Nucleus accumbens (tissue), 56 donors: Measurements from ENCODE around the gene PPP2R2B.
"Not testable (repeated sequence)": the region's sequence is repeated elsewhere in the genome, so short reads cannot be mapped to it uniquely, and the experiment has no call there.

Source experiments
- DNase-seq, 56 donors: peaks; one replicate each; lab custom pipeline; 2025; lab: John Stamatoyannopoulos, UW

Gene PPP2R2B

DNA sequence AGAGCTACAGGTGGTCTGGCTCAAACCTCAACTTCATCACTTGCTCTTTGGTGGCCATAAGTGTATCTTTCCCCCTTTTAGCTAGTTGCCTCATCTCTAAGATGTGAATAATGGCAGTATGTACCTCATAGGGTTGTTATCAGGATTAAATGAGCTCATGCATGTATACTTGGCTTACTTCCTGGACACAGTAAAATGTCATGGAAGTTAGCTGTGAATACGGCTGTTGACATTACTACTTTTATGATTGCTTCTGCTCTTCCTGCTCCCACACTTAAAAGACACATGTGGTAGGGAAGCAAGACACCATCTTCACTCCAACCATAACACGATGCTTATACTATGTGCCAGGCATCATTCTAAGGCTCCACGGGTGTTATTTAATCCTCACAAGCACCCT lies 248.1 kb downstream of the PPP2R2B start:
- DNase-seq = no peak

- DNase-seq = no peak
These were observed 249.6 kb downstream of the PPP2R2B start for GRCh38 chr5:146628950-146629349.

- no peak for DNase-seq
These were observed 251.6 kb downstream of the PPP2R2B start for GRCh38 chr5:146626936-146627335.

DNA sequence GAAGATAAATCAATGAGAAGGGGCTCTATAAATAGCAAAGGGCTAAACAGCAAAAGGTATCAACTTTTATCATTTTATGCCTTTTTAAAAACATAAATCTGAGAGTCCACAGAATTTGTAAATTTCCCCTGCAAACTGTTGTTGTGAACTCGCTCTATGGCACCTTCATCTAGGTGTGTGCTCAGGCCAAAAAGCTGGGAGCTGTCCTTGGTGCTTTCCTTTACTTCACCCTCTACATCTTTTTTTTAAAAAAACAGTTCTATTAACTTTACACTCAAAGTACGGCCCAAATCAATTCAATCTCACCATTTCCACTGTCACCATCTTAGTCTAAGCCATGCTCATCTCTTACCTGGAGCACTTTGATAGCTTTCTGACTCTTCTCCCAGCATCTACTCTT lies 254.4 kb downstream of the PPP2R2B start:
- no peak for DNase-seq

GRCh38 chr5:146623666-146624065 lies 254.9 kb downstream of the PPP2R2B start:
- DNase-seq = no peak

GRCh38 chr5:146623009-146623408 lies 255.5 kb downstream of the PPP2R2B start:
- no peak for DNase-seq

- no peak for DNase-seq
These were observed 256.2 kb downstream of the PPP2R2B start for GRCh38 chr5:146622391-146622790.

GRCh38 chr5:146620669-146621051 lies 257.9 kb downstream of the PPP2R2B start:
- peak in 7 of 56 donors; percentile 7 to 27 (median 10) for DNase-seq

- DNase-seq = no peak
These were observed 258.4 kb downstream of the PPP2R2B start for GRCh38 chr5:146620031-146620668.

DNA sequence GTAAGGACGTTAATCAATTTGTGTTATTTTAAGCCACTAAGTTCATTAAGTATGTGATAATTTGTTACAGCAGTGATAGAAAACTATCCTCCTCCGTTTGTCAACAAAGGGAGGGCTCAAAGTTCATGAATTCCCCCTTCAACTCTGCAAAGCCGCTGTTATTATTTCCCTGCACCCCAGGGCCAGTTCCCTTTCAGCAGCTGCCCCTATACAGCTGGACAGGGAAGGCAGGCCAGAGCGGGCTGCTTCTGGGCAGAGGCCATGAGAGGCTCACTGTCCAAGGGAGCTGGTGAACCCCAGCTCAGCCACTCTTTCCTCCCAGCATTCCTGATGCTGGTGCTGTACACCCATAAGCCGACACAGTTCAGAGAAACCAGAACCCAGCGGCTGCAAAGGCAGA lies 260.1 kb downstream of the PPP2R2B start:
- DNase-seq = peak in 3 of 56 donors; percentile 4 to 17 (median 11)

- DNase-seq = not testable (repeated sequence)
These were observed 268.8 kb downstream of the PPP2R2B start for GRCh38 chr5:146609731-146610130.

- DNase-seq = no peak
These were observed 270.8 kb downstream of the PPP2R2B start for GRCh38 chr5:146607659-146608332.

DNA sequence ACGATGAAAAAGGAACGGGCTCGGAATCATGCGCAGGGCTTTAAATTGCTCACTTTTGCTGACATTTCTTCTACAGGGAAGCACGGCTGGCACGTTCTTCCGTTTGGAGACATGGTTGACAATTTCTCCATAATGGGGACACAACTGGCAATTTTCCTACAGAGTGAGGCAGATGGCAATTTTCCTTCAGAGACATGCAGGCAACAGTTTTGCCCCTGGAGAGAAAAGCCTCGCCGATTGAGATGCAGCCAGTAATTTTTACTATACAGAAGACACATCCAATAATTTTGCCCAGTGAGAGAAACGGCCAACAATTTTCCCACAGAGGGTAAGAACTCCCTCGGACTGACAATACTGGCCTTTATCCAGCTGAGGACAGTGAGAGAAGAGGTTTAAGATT lies 271.7 kb downstream of the PPP2R2B start:
- no peak for DNase-seq

DNA sequence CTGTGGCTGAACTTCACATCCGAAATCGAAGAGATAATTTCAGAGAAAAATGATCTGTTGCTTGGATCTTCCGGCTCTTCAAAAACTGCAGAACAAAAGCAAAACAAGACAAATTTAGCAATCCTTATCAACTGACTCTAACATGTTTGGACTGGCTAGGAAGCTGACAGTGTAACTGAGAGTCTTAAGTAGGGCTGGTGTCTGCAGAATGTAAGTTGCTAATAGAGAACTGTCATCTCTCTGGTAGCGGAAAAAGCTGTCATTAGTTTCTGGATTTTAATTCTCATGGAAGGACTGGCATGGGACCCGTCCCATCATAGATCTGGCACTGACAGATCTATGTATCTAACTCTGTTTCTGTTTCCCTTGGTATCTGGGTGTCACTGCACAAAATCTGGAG lies 278.2 kb downstream of the PPP2R2B start:
- DNase-seq = no peak

- no peak for DNase-seq
These were observed 279.3 kb downstream of the PPP2R2B start for GRCh38 chr5:146599261-146599660.

GRCh38 chr5:146595088-146595487 lies 283.5 kb downstream of the PPP2R2B start:
- DNase-seq = no peak

DNA sequence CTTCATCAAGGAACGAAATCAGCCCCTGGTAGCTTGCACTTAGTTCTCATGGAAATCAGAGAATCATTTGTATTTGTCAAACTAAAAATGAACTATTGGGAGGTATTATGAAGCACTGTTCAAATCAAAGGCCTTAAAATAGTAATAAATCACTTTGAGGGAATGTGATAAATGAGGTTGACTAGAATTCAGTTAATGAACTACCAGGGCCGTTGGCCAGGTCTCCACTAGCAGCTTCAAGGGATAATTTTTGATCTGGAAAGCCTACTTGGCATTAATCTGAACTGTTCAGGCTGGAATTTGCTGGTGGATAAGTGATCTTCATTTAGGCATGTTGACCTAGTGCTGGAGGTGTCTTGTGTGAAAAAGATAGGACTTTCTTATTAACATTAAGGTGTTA lies 286.2 kb downstream of the PPP2R2B start:
- no peak for DNase-seq

- DNase-seq = peak in 27 of 56 donors; percentile 3 to 80 (median 24)
These were observed 289.6 kb downstream of the PPP2R2B start for GRCh38 chr5:146589028-146589345.

GRCh38 chr5:146588331-146589027 lies 290.1 kb downstream of the PPP2R2B start:
- peak in 4 of 56 donors; percentile 21 to 39 (median 28) for DNase-seq

DNA sequence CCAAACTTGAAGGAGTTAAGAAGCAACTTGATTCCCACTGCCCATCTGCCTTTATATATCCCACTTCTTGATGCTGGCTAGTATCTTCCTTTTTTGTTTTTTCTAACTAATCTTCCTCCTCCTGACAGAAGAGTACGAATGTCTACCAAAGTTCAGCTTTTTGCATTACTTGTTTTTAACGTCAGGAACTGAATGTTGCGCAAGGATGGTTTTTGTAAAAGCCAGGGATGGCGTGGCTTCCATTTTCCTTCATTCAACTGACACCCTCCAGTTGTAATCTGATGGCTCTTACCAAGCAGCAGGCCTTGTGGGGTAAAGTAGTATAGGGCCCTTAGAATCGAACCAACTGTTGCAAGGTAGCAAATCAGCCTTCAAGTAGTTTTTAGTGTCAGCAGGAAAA lies 291.8 kb downstream of the PPP2R2B start:
- no peak for DNase-seq

- no peak for DNase-seq
These were observed 293.8 kb downstream of the PPP2R2B start for GRCh38 chr5:146584750-146585149.

DNA sequence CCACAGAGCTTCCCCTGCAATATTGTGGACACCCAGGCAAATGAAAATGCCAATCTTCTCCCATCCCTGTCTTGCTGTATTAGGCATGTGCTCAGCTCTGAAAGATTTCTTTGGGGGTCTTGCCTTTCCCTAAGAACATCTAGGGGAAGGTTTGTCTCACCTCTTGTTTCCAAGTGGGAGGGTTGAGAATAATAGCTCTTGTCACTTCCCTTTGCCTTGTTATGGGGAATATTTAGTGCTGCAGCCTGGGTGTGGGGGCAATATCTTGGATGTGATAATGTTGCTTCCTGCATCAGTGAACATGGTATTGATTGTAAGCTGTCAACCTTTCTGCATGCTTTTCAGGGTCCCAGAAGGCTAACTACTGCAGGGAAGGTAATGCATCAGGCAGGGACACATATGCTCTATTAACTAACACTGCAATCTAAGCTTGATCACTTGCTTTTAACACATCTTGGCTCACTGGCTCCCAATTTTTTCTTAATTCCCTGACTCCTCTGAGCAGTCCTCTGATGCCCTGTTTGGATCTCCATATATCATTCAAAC lies 296.4 kb downstream of the PPP2R2B start:
- no peak for DNase-seq
